Large intestine (tissue), 3 donors: ENCODE results near the gene HDHD3. TPM values are rescaled to one million over a fixed set of nuclear protein-coding genes. Genes with fewer than 3 reads are reported as not detected.

ENCODE experiments used
- DNase-seq, 2 donors: peaks; one replicate each; pipeline versions ENCODE4 v3.0.0 to v3.0.0-alpha.2; 2013
- H3K27ac ChIP-seq: one replicate; pipeline ENCODE4 v1.5.1; 2013; ENCODE audit warnings: low read length
- H3K27me3 ChIP-seq: 2 replicates; pipeline ENCODE4 v1.6.1; 2013; ENCODE audit warnings: low read length; ENCODE audit not compliant: control insufficient read depth, insufficient read depth
- H3K36me3 ChIP-seq: 2 replicates; pipeline ENCODE4 v1.6.1; 2013; ENCODE audit warnings: low read length; ENCODE audit not compliant: control insufficient read depth, insufficient read depth
- H3K4me1 ChIP-seq: one replicate; pipeline ENCODE4 v1.6.1; 2013; ENCODE audit warnings: low read length; ENCODE audit not compliant: control insufficient read depth, insufficient read depth
- H3K4me3 ChIP-seq: one replicate; pipeline ENCODE4 v1.5.1; 2013; ENCODE audit warnings: low read length
- H3K9me3 ChIP-seq: one replicate; pipeline ENCODE4 v1.6.1; 2013; ENCODE audit warnings: mild to moderate bottlenecking, low read depth, low read length, moderate library complexity; ENCODE audit not compliant: control insufficient read depth
- WGBS: methylation state at CpG from one replicate; pipeline ENCODE4 v1.1.5; 2013; ENCODE audit warnings: low lambda C conversion rate; ENCODE audit not compliant: insufficient coverage; 5-methylcytosine and 5-hydroxymethylcytosine counted together
- polyA plus RNA-seq: library from polyadenylated mRNA; unstranded; fragments of 120-200 nt; gene quantifications from one replicate; pipeline ENCODE4 v1.2.1, GENCODE V29; 2013

HDHD3 gene
- polyA plus RNA-seq, 1 donor: 155 TPM

GRCh38 chr9:113350937-113351336, 25.8 kb downstream of the HDHD3 start:
- Histone ChIP-seq H3K4me1 (peaks cover 21% of the 10 kb centered on the region), H3K27ac (no peak overlapping the region), H3K36me3 (no peaks in the 10 kb centered on the region), H3K9me3 (no peaks in the 10 kb centered on the region), H3K27me3 (peaks cover 21% of the 10 kb centered on the region), H3K4me3 (no peak overlapping the region)
- WGBS: 100% methylated on average over 1 of the region's 6 CpGs
- DNase-seq: no peak

DNA sequence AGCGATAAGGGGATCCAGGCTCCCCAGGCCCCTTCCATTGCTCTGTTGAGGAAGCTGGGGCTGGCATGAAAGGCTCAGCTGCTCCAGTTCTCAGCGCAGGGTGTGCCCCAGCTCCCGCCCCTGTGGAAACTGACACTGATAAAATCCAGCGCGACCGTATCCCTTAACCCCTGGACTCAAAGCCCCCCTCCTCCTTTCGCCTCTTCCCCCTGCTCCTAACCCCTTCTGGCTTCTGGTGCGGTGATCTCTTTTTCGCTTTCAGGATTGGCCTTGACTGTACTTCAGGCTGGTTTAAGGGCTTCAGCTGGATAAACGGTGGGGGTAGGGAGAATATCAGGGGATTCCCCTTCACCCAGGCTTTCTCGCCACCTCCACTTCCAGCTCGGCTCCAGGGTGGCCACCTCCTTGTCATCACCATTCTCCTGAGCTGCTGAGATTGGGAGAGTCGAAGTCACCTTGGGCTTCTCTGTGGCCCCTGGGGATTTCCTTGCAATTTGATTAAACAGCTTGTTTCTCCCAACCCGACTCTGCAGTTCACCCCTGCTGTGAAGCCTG, 26.6 kb downstream of the HDHD3 start:
- DNase-seq: peak in 1 of 2 donors; percentile 44
- no peak overlapping the region for H3K27ac ChIP-seq
- WGBS: no CpG with 5 or more reads among the region's 14 CpGs
- H3K4me3 ChIP-seq: peak overlapping the region; percentile 49
- peaks cover 21% of the 10 kb centered on the region for H3K27me3 ChIP-seq
- H3K9me3 ChIP-seq: no peaks in the 10 kb centered on the region
- H3K4me1 ChIP-seq: peaks cover 23% of the 10 kb centered on the region
- no peaks in the 10 kb centered on the region for H3K36me3 ChIP-seq

GRCh38 chr9:113349445-113350094, 27.2 kb downstream of the HDHD3 start, which contains the start of gene BSPRY:
TSS of gene BSPRY (plus strand) at chr9:113349541. CDS start at chr9:113349580, 39 bp downstream.
- Histone ChIP-seq H3K4me3 (peak within 1 kb of the TSS; percentile 49), H3K27ac (no peak within 1 kb of the TSS), H3K4me1 (peaks cover 26% of the 10 kb centered on the region), H3K36me3 (no peaks in the 10 kb centered on the region), H3K9me3 (no peaks in the 10 kb centered on the region), H3K27me3 (peaks cover 21% of the 10 kb centered on the region)
- peak in 1 of 2 donors; percentile 72 for DNase-seq
- WGBS: no CpG with 5 or more reads among the region's 71 CpGs

- Histone ChIP-seq H3K9me3 (no peaks in the 10 kb centered on the region), H3K36me3 (no peaks in the 10 kb centered on the region), H3K4me1 (peaks cover 26% of the 10 kb centered on the region), H3K27me3 (peaks cover 21% of the 10 kb centered on the region), H3K27ac (no peak overlapping the region), H3K4me3 (peak overlapping the region; percentile 28)
- no CpG with 5 or more reads among the region's 13 CpGs for WGBS
- no peak for DNase-seq
Measured at GRCh38 chr9:113349066-113349444, 27.7 kb downstream of the HDHD3 start.

DNA sequence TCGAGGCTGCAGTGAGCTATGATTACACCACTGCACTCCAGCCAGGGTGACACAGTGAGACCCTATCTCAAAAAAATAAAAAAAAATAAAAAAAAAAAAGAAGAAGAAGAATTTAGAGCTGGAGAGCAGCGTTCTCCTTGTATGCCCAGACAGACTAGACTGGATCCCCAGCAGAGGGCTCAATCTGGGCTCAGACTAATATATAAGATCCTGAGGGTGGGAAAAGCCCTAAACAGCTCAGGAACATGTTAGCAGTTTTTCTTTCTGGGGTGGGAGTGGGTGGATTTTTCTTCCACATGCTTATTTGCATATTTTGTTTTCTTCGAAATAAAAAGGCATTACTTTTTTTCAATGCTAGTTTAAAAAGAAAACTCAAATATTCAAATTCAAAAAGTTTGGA, 28.3 kb downstream of the HDHD3 start:
- 100% methylated on average over 2 of the region's 3 CpGs for WGBS
- Histone ChIP-seq H3K4me3 (no peak overlapping the region), H3K27ac (no peak overlapping the region), H3K9me3 (no peaks in the 10 kb centered on the region), H3K36me3 (no peaks in the 10 kb centered on the region), H3K27me3 (peaks cover 21% of the 10 kb centered on the region), H3K4me1 (peaks cover 29% of the 10 kb centered on the region)
- DNase-seq: no peak

- DNase-seq: no peak
- 80% methylated on average over 1 of the region's 1 CpG for WGBS
- no peaks in the 10 kb centered on the region for H3K36me3 ChIP-seq
- no peak overlapping the region for H3K27ac ChIP-seq
- peaks cover 13% of the 10 kb centered on the region for H3K27me3 ChIP-seq
- peaks cover 29% of the 10 kb centered on the region for H3K4me1 ChIP-seq
- no peaks in the 10 kb centered on the region for H3K9me3 ChIP-seq
- H3K4me3 ChIP-seq: no peak overlapping the region
Measured at GRCh38 chr9:113345671-113346070, 31.1 kb downstream of the HDHD3 start.

DNA sequence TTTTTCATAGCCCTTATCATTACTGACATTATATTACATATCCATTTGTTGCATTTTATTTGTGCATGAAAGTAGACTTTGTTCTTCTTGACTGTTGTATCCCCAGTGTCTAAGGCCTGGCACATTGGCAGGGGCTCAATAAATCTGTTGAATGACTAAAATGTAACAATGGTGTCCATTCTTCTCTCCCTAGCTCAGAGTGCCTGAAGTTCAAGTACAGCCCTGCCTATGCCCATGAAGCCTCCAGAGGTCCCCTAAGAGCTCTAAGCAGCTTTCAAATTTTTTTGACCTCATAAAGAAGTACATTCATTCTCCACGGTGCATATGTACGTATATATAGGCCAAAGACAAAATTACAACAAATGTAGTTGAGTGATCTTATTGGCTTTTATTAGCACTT, 31.6 kb downstream of the HDHD3 start:
- WGBS: 40% methylated on average over 1 of the region's 2 CpGs
- Histone ChIP-seq H3K27ac (no peak overlapping the region), H3K27me3 (peaks cover 9% of the 10 kb centered on the region), H3K36me3 (no peaks in the 10 kb centered on the region), H3K4me3 (no peak overlapping the region), H3K4me1 (peaks cover 26% of the 10 kb centered on the region), H3K9me3 (no peaks in the 10 kb centered on the region)
- peak in 1 of 2 donors; percentile 50 for DNase-seq

DNA sequence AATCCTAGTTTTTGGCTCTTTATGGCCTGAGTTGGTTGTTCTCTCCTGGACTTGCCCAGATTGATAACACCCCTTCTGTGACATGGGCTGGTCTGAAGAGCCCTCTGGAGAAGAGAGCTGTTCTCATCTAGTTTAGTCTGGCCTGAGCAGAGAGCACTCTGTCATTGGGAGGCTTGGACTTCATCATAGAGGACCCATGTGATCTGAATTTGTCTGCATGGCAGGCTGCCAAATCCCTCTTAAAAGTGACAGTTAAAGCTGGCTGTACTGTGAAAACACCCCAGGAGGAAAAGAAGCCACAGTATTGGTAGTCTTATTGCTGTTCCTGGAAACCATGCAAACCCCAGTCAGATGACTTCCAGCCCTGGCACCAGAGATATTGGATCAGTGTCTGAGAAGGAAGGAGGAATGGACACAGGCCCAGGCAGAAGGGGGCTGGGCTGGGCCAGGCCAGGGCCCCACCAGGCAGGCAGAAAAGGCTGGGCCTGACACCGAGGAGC, 33.0 kb downstream of the HDHD3 start:
- H3K4me1 ChIP-seq: peaks cover 24% of the 10 kb centered on the region
- H3K4me3 ChIP-seq: no peak overlapping the region
- WGBS: no CpG with 5 or more reads among the region's 1 CpG
- peaks cover under 1% of the 10 kb centered on the region for H3K27me3 ChIP-seq
- peak in 1 of 2 donors; percentile 71 for DNase-seq
- H3K27ac ChIP-seq: no peak overlapping the region
- no peaks in the 10 kb centered on the region for H3K9me3 ChIP-seq
- no peaks in the 10 kb centered on the region for H3K36me3 ChIP-seq

- Histone ChIP-seq H3K4me3 (no peak overlapping the region), H3K9me3 (no peaks in the 10 kb centered on the region), H3K4me1 (peaks cover 14% of the 10 kb centered on the region), H3K27ac (no peak overlapping the region), H3K27me3 (no peaks in the 10 kb centered on the region), H3K36me3 (no peaks in the 10 kb centered on the region)
- 75% methylated on average over 2 of the region's 9 CpGs for WGBS
- no peak for DNase-seq
Measured at GRCh38 chr9:113341712-113342410, 34.9 kb downstream of the HDHD3 start.

DNA sequence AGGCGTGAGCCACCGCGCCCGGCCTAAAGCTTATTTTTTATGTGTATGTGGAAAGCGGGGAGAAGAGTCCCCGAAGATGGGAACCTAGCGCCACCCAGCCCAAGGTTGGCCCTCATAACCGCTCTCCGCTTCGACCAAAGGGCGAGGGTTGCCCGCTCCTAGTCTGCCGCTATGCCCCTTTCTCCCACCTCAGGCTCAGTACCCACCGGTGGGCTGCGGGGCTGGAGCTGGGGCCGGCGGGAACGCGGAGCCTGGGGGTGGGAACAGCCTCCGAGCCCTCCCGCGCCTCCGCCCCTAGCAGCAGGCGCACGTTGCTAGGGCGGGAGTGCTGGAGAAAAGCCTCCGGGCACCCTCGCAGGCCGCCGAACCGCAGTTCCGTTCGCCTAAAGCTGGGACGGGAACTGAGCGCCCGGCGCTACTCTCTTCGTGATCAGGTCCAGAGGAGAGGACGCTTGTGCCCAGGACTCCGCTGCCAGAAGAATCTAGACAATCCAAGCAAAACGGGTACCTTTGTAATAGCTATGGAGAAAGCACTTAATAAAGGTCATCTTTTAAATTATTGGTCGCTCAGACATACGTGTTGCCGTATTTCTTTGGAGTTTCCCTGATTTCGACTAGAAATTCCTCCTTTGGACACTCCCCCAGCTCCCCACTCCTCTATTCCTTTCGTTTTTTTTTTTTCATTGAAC, 36.6 kb downstream of the HDHD3 start, which contains the start of gene WDR31:
WDR31 (minus strand) TSS at position 265 of the 689 bp plus-strand sequence. CDS start 8,253 bp downstream, outside the sequence.
- Histone ChIP-seq H3K27me3 (no peaks in the 10 kb centered on the region), H3K27ac (peak within 1 kb of the TSS; percentile 74), H3K9me3 (no peaks in the 10 kb centered on the region), H3K4me3 (peak within 1 kb of the TSS; percentile 91), H3K36me3 (no peaks in the 10 kb centered on the region), H3K4me1 (peaks cover 11% of the 10 kb centered on the region)
- WGBS: 0% methylated on average over 1 of the region's 46 CpGs
- peak; percentile 81 to 94 for DNase-seq
